B cell (primary cell): ENCODE data around the gene FBXO2. TPM values are rescaled to one million over a fixed set of nuclear protein-coding genes. Genes with fewer than 3 reads are reported as not detected.
"Not testable (repeated sequence)": the region's sequence is repeated elsewhere in the genome, so short reads cannot be mapped to it uniquely, and the experiment has no call there.

Experiments used
- ATAC-seq: fragments of 200-7000 bp; cut with Tn5 transposase; one replicate; pipeline ENCODE4 v1.10.0; 2021; ENCODE audit warnings: low read depth, mild to moderate bottlenecking, moderate number of reproducible peaks, moderate library complexity
- CTCF ChIA-PET: fragments of 350-600 bp; sonication (Branson Sonifier 250); formaldehyde crosslinking; loops from one replicate; lab custom pipeline; 2021; ENCODE audit warnings: antibody characterized with exemption, inconsistent platforms; lab: Charles Lee
- POLR2A ChIA-PET: fragments of 350-600 bp; sonication (Branson Sonifier 250); formaldehyde crosslinking; loops from one replicate; lab custom pipeline; 2021; ENCODE audit warnings: antibody characterized with exemption; lab: Charles Lee
- DNase-seq: peaks from one replicate; pipeline ENCODE4 v3.0.0; 2013
- H2AFZ ChIP-seq: 2 replicates; pipeline ENCODE4 v1.6.1; 2012; ENCODE audit warnings: mild to moderate bottlenecking, low read depth, low read length; ENCODE audit not compliant: insufficient read depth, poor library complexity, severe bottlenecking
- H3K27ac ChIP-seq, 2 donors: 1 replicate in 1 of 2; 2 replicates in 1 of 2; pipeline ENCODE4 v1.5.1; 2012 to 2013; ENCODE audit warnings: low read length in 2 of 2, mild to moderate bottlenecking in 2 of 2, moderate library complexity in 1 of 2
- H3K27me3 ChIP-seq, 4 experiments: fragments of 200-600 bp in 1 of 4; sonication (generic) in 1 of 4; replicated peaks in 1 of 4; 1 replicate in 2 of 4; 2 replicates in 2 of 4; pipeline versions ENCODE4 v1.6.1 to v1.7.0; 2013 to 2016; ENCODE audit warnings: low read length in 3 of 4, mild to moderate bottlenecking in 2 of 4, mixed read lengths in 1 of 4, moderate library complexity in 1 of 4; ENCODE audit not compliant: insufficient read depth in 4 of 4, control insufficient read depth in 3 of 4; ENCODE audit errors: control extremely low read depth in 1 of 4
- H3K36me3 ChIP-seq, 2 experiments: replicated peaks in 1 of 2; 1 replicate in 1 of 2; 2 replicates in 1 of 2; pipeline versions ENCODE4 v1.6.1 to v1.7.1; 2013; ENCODE audit warnings: low read length in 1 of 2; ENCODE audit not compliant: insufficient read depth in 2 of 2, control insufficient read depth in 1 of 2; ENCODE audit errors: control extremely low read depth in 1 of 2, extremely low read depth in 1 of 2
- H3K4me1 ChIP-seq, 2 donors: fragments of 200-600 bp in 1 of 2; sonication (generic) in 1 of 2; 1 replicate in 1 of 2; 2 replicates in 1 of 2; pipeline versions ENCODE4 v1.5.1 to v1.6.1; 2013 to 2017; ENCODE audit warnings: low read length in 2 of 2; ENCODE audit not compliant: control insufficient read depth in 2 of 2, insufficient read depth in 2 of 2
- H3K4me2 ChIP-seq: replicated peaks from 2 replicates; pipeline ENCODE3; 2012; ENCODE audit warnings: mild to moderate bottlenecking, low read depth, low read length; ENCODE audit not compliant: poor library complexity, severe bottlenecking
- H3K4me3 ChIP-seq, 5 experiments: fragments of 200-600 bp in 1 of 5; sonication (generic) in 1 of 5; 1 replicate in 3 of 5; 2 replicates in 2 of 5; pipeline versions ENCODE4 v1.5.1 to v1.7.0; 2011 to 2016; ENCODE audit warnings: low read length in 4 of 5, mild to moderate bottlenecking in 4 of 5, low read depth in 2 of 5, control low read depth in 1 of 5, moderate library complexity in 1 of 5; ENCODE audit not compliant: insufficient read depth in 1 of 5; ENCODE audit errors: control extremely low read depth in 1 of 5, extremely low read depth in 1 of 5
- H3K79me2 ChIP-seq: fragments of 200-600 bp; sonication (generic); one replicate; pipeline ENCODE4 v1.6.0; 2016; ENCODE audit warnings: low read length; ENCODE audit not compliant: control insufficient read depth, insufficient read depth
- H3K9ac ChIP-seq: fragments of 200-600 bp; sonication (generic); 2 replicates; pipeline ENCODE4 v1.6.1; 2017; ENCODE audit warnings: mild to moderate bottlenecking, low read length, moderate library complexity
- H3K9me3 ChIP-seq, 3 donors: one replicate each; pipeline versions ENCODE4 v1.6.1 to v1.7.1; 2013; ENCODE audit warnings: low read length in 2 of 3; ENCODE audit not compliant: control insufficient read depth in 2 of 3, insufficient read depth in 1 of 3; ENCODE audit errors: control extremely low read depth in 1 of 3
- H4K20me1 ChIP-seq: 2 replicates; pipeline ENCODE4 v1.6.0; 2012; ENCODE audit warnings: mild to moderate bottlenecking, low read length; ENCODE audit not compliant: insufficient read depth, control insufficient read depth, poor library complexity, severe bottlenecking
- H3K27ac Mint-ChIP-seq: one replicate; pipeline ENCODE4 v1.8.0; 2021; ENCODE audit warnings: mixed read lengths
- H3K27me3 Mint-ChIP-seq: one replicate; pipeline ENCODE4 v1.8.0; 2021; ENCODE audit warnings: mixed read lengths
- H3K4me1 Mint-ChIP-seq: one replicate; pipeline ENCODE4 v1.8.0; 2021; ENCODE audit warnings: mixed read lengths
- H3K4me3 Mint-ChIP-seq: one replicate; pipeline ENCODE4 v1.8.0; 2021; ENCODE audit warnings: mixed read lengths
- H3K9me3 Mint-ChIP-seq: one replicate; pipeline ENCODE4 v1.8.0; 2022; ENCODE audit warnings: mixed read lengths; ENCODE audit not compliant: insufficient read depth
- CTCF ChIP-seq: fragments of 200-600 bp; IDR thresholded peaks from one replicate; pipeline ENCODE4 v1.8.0; 2022; ENCODE audit warnings: antibody characterized with exemption, mild to moderate bottlenecking
- EZH2 ChIP-seq: IDR thresholded peaks from 2 replicates; pipeline ENCODE4 v1.6.1; 2012; ENCODE audit warnings: borderline replicate concordance, low read depth, mild to moderate bottlenecking, moderate library complexity, low read length; ENCODE audit not compliant: insufficient read depth, poor library complexity, severe bottlenecking
- WGBS: methylation state at CpG from one replicate; pipeline ENCODE4 v1.1.5; 2013; ENCODE audit warnings: missing lambda C conversion rate; ENCODE audit not compliant: insufficient coverage; 5-methylcytosine and 5-hydroxymethylcytosine counted together
- intact Hi-C: fragments of 100-400 bp; cut with micrococcal nuclease; formaldehyde crosslinking; loops from one replicate; pipeline ENCODE4 v1.10.0; 2022
- polyA plus RNA-seq: library from polyadenylated mRNA; depleted of rRNA; stranded (reverse); fragments of >200 nt; gene quantifications from 2 replicates; pipeline ENCODE4 v1.2.3, GENCODE V29; 2012
- total RNA-seq, 2 donors: library from RNA; stranded (reverse); fragments of 120-200 nt in 1 of 2; gene quantifications; 1 replicate in 1 of 2; 2 replicates in 1 of 2; pipeline versions ENCODE4 v1.2.3 to v1.2.4, GENCODE V29; 2013 to 2022

FBXO2 gene
- total and polyA plus RNA-seq, 2 donors (not counting 1 experiment from before 2014, with no cell fraction given), result 9.6 TPM

GRCh38 chr1:11608596-11609130 lies 45.6 kb downstream of the FBXO2 start:
- H3K27ac ChIP-seq, CTCF ChIA-PET, H3K9me3 Mint-ChIP-seq, H3K4me2 ChIP-seq, H3K79me2 ChIP-seq, DNase-seq, H2AFZ ChIP-seq, H3K4me3 ChIP-seq, intact Hi-C loops, H3K4me1 Mint-ChIP-seq, POLR2A ChIA-PET, H4K20me1 ChIP-seq, H3K9ac ChIP-seq, H3K36me3 ChIP-seq, H3K9me3 ChIP-seq, ATAC-seq, H3K4me3 Mint-ChIP-seq, H3K27me3 ChIP-seq, H3K27ac Mint-ChIP-seq, H3K4me1 ChIP-seq: not testable (repeated sequence)
- 93% methylated on average over 21 of the region's 37 CpGs for WGBS
- H3K27me3 Mint-ChIP-seq, result peaks cover 12% of the 10 kb centered on the region

- H4K20me1 ChIP-seq, result no peaks in the 10 kb centered on the region
- no peak overlapping the region for H2AFZ ChIP-seq
- no peak overlapping the region for H3K4me2 ChIP-seq
- peaks cover 0 to 4% (median 0%) of the 10 kb centered on the region in 4 experiments for H3K27me3 ChIP-seq
- WGBS, result 99% methylated on average over 5 of the region's 6 CpGs
- Mint-ChIP-seq H3K4me3 (no peak overlapping the region), H3K9me3 (peaks cover 3% of the 10 kb centered on the region), H3K4me1 (no peaks in the 10 kb centered on the region), H3K27ac (no peak overlapping the region), H3K27me3 (peaks cover 15% of the 10 kb centered on the region)
- H3K36me3 ChIP-seq, result no peaks in the 10 kb centered on the region
- H3K4me1 ChIP-seq, result no peaks in the 10 kb centered on the region
- DNase-seq (no peak), ATAC-seq (no peak)
- H3K9ac ChIP-seq, result no peak overlapping the region
- no peak overlapping the region for H3K27ac ChIP-seq
- TF ChIP-seq CTCF, result no peak
- TF ChIP-seq EZH2, result no peak
- H3K79me2 ChIP-seq, result no peaks in the 10 kb centered on the region
- POLR2A ChIA-PET, result no interaction called here
- peaks cover 0 to 6% (median 0%) of the 10 kb centered on the region in 3 donors for H3K9me3 ChIP-seq
- intact Hi-C loops, result no loop called here
- CTCF ChIA-PET, result interaction anchor here (1.0 kb wide), 1 partner anchor 35 kb away, joined by 3 read pairs; no protein-coding TSS in a partner anchor
- no peak overlapping the region for H3K4me3 ChIP-seq
Observed at GRCh38 chr1:11606775-11607174, 47.5 kb downstream of the FBXO2 start.
